Small intestine (tissue), 7 donors: ENCODE data around the gene CFAP100. TPM values are rescaled to one million over a fixed set of nuclear protein-coding genes. Genes with fewer than 3 reads are reported as not detected.

Experiments
- DNase-seq, 2 donors: peaks; one replicate each; pipeline versions ENCODE4 v3.0.0 to v3.0.0-alpha.2; 2013
- FAIRE-seq: peaks from 2 replicates; lab custom pipeline; 2012; peaks lifted over from hg19 to GRCh38; lab: Jason Lieb, UNC
- H3K27ac ChIP-seq, 3 donors: one replicate each; pipeline ENCODE4 v1.5.1; 2013; ENCODE audit warnings: low read length in 2 of 3, mild to moderate bottlenecking in 2 of 3, control low read depth in 1 of 3, inconsistent platforms in 1 of 3, low read depth in 1 of 3, moderate library complexity in 1 of 3
- H3K27me3 ChIP-seq, 3 donors: one replicate each; pipeline ENCODE4 v1.6.1; 2013; ENCODE audit warnings: low read length in 3 of 3, inconsistent platforms in 1 of 3; ENCODE audit not compliant: control insufficient read depth in 3 of 3, insufficient read depth in 3 of 3
- H3K36me3 ChIP-seq, 3 donors: one replicate each; pipeline ENCODE4 v1.6.1; 2013; ENCODE audit warnings: low read length in 3 of 3, inconsistent platforms in 1 of 3, low read depth in 1 of 3, mild to moderate bottlenecking in 1 of 3, moderate library complexity in 1 of 3; ENCODE audit not compliant: control insufficient read depth in 3 of 3, insufficient read depth in 2 of 3
- H3K4me1 ChIP-seq, 3 donors: one replicate each; pipeline ENCODE4 v1.6.1; 2013; ENCODE audit warnings: low read length in 2 of 3, inconsistent platforms in 1 of 3, low read depth in 1 of 3, mild to moderate bottlenecking in 1 of 3, moderate library complexity in 1 of 3; ENCODE audit not compliant: control insufficient read depth in 3 of 3, insufficient read depth in 2 of 3
- H3K4me3 ChIP-seq, 3 donors: one replicate each; pipeline ENCODE4 v1.5.1; 2013; ENCODE audit warnings: low read length in 3 of 3, control low read depth in 1 of 3, inconsistent platforms in 1 of 3, low read depth in 1 of 3, mild to moderate bottlenecking in 1 of 3, moderate library complexity in 1 of 3
- H3K9me3 ChIP-seq, 2 donors: one replicate each; pipeline ENCODE4 v1.6.1; 2013; ENCODE audit warnings: low read depth in 1 of 2, low read length in 1 of 2; ENCODE audit not compliant: control insufficient read depth in 2 of 2, insufficient read depth in 1 of 2
- WGBS, 3 donors: extraction: QIAGEN DNeasy Blood & Tissue Kit; methylation state at CpG; one replicate each; pipeline ENCODE4 v1.1.7; 2013; 5-methylcytosine and 5-hydroxymethylcytosine counted together
- polyA plus RNA-seq, 4 donors: library from polyadenylated mRNA; stranded (reverse) in 3 of 4; unstranded in 1 of 4; fragments of 200-250 nt in 3 of 4; fragments of 120-200 nt in 1 of 4; gene quantifications; one replicate each; pipeline versions ENCODE4 v1.2.1 to v1.2.3, GENCODE V29; 2013
- donor health status: healthy with polysubstance abuse.
- donor health status: control.
- donor health status: control.
- donor health status: Bipolar disorder and iron deficiency.
- donor health status: healthy.

The CFAP100 gene
- polyA plus RNA-seq, 4 donors, result 0.53 TPM; not detected in 3

DNA sequence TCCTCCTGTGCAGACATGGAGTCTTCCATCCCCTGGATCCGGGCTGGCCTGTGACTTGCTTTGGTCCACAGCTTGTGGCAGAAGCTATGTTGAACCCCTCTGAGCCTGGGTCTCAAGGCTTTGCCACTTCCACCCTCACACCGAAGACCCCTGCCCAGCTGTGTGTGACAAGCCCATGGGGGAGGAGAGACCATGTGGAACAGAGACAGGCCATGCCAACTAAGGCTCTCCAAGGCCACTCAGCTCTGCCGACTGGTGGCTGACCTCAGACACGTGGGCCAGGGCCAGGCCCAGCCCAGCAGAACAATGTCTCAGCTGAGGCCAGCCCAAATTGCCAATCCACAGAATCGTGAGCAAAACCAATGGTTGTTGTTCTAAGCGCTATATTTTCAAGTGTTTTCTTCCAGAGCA, 16.4 kb upstream of the CFAP100 start:
- Histone ChIP-seq H3K9me3 (no peaks in the 10 kb centered on the region), H3K4me1 (no peaks in the 10 kb centered on the region), H3K27me3 (peaks cover 0 to 8% (median 0%) of the 10 kb centered on the region in 3 donors), H3K4me3 (no peak overlapping the region), H3K27ac (no peak overlapping the region), H3K36me3 (no peaks in the 10 kb centered on the region)
- no peak for FAIRE-seq
- no peak for DNase-seq
- WGBS, 3 donors, result 58 to 77% (median 73%) methylated on average over 6 of the region's 6 CpGs

- H3K36me3 ChIP-seq, result no peaks in the 10 kb centered on the region
- no peak overlapping the region for H3K27ac ChIP-seq
- WGBS, 3 donors, result 49 to 70% (median 62%) methylated on average over 17 of the region's 17 CpGs
- H3K27me3 ChIP-seq, result peaks cover 0 to 8% (median 0%) of the 10 kb centered on the region in 3 donors
- FAIRE-seq (no peak), DNase-seq (no peak)
- H3K4me3 ChIP-seq, result no peak overlapping the region
- H3K9me3 ChIP-seq, result no peaks in the 10 kb centered on the region
- no peaks in the 10 kb centered on the region for H3K4me1 ChIP-seq
These were observed 14.5 kb upstream of the CFAP100 start for GRCh38 chr3:126380011-126380768.

- no peaks in the 10 kb centered on the region for H3K36me3 ChIP-seq
- no peak overlapping the region for H3K4me3 ChIP-seq
- no peaks in the 10 kb centered on the region for H3K4me1 ChIP-seq
- H3K27ac ChIP-seq, result no peak overlapping the region
- no peak for FAIRE-seq
- H3K9me3 ChIP-seq, result no peaks in the 10 kb centered on the region
- WGBS, 3 donors, result 20 to 44% (median 35%) methylated on average over 2 of the region's 2 CpGs
- peaks cover 0 to 8% (median 0%) of the 10 kb centered on the region in 3 donors for H3K27me3 ChIP-seq
- no peak for DNase-seq
These were observed 12.7 kb upstream of the CFAP100 start for GRCh38 chr3:126381966-126382365.

DNA sequence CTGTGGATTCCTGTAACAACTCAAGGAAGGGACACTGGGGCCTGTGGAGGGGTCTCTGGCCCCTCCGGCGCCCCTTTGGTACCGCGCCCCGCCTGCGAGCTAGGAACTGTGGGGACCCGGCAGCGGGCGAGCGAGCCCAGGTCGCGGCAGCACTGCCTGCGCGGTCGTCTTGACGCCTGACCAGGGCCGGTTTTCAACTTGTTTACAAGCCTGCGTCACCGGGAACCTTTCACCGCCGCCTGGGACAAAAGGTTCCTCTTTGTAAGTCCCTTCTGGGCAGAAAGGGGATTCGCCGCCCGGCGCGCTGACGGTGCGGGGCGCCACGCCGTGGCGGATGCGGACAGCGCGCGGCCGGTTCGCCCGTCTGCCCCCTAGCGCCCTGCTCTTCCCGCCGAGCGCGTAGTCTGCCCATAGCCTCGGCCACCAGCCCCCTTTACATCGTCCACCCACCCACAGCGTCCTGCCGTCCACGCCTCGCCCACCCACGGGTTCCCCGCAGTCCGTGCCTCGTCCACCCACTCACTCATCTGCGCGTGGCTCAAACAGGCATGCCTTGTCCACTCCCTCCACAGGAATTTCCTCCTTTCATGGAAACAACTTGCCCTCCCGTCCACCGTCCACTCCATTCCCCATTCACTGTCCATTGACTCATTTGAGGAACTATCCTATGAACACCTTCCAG, 5.5 kb upstream of the CFAP100 start:
- Histone ChIP-seq H3K27me3 (peaks cover 3 to 28% (median 5%) of the 10 kb centered on the region in 3 donors), H3K36me3 (no peaks in the 10 kb centered on the region), H3K4me1 (peaks cover 0 to 4% (median 0%) of the 10 kb centered on the region in 3 donors), H3K4me3 (peak overlapping the region in 1 of 3 donors; percentile 48), H3K9me3 (no peaks in the 10 kb centered on the region), H3K27ac (peak overlapping the region in 1 of 3 donors; percentile 59)
- FAIRE-seq, result no peak
- peak; percentile 79 to 89 for DNase-seq
- 2 to 3% (median 2%) methylated on average over 56 to 58 of the region's 58 CpGs for WGBS, 3 donors

- 58 to 65% (median 59%) methylated on average over 17 of the region's 17 CpGs for WGBS, 3 donors
- Histone ChIP-seq H3K27me3 (peaks cover 3 to 31% (median 7%) of the 10 kb centered on the region in 3 donors), H3K9me3 (no peaks in the 10 kb centered on the region), H3K4me1 (peaks cover 0 to 4% (median 0%) of the 10 kb centered on the region in 3 donors), H3K27ac (no peak overlapping the region), H3K36me3 (no peaks in the 10 kb centered on the region), H3K4me3 (no peak overlapping the region)
- no peak for DNase-seq
- FAIRE-seq, result no peak
These were observed 4.9 kb upstream of the CFAP100 start for GRCh38 chr3:126389794-126390146.

GRCh38 chr3:126390201-126390600, 4.5 kb upstream of the CFAP100 start:
- Histone ChIP-seq H3K27ac (no peak overlapping the region), H3K4me1 (peaks cover 0 to 4% (median 0%) of the 10 kb centered on the region in 3 donors), H3K36me3 (no peaks in the 10 kb centered on the region), H3K4me3 (no peak overlapping the region), H3K27me3 (peaks cover 3 to 34% (median 11%) of the 10 kb centered on the region in 3 donors), H3K9me3 (no peaks in the 10 kb centered on the region)
- DNase-seq, result no peak
- no peak for FAIRE-seq
- WGBS, 3 donors, result 87 to 92% (median 91%) methylated on average over 15 of the region's 15 CpGs

- no peak for DNase-seq
- 48 to 73% (median 58%) methylated on average over 4 of the region's 4 CpGs for WGBS, 3 donors
- H3K36me3 ChIP-seq, result no peaks in the 10 kb centered on the region
- no peak overlapping the region for H3K27ac ChIP-seq
- no peaks in the 10 kb centered on the region for H3K9me3 ChIP-seq
- H3K27me3 ChIP-seq, result peaks cover 3 to 39% (median 11%) of the 10 kb centered on the region in 3 donors
- H3K4me1 ChIP-seq, result peaks cover 0 to 4% (median 0%) of the 10 kb centered on the region in 3 donors
- no peak for FAIRE-seq
- H3K4me3 ChIP-seq, result no peak overlapping the region
These were observed 4.0 kb upstream of the CFAP100 start for GRCh38 chr3:126390751-126391150.

DNA sequence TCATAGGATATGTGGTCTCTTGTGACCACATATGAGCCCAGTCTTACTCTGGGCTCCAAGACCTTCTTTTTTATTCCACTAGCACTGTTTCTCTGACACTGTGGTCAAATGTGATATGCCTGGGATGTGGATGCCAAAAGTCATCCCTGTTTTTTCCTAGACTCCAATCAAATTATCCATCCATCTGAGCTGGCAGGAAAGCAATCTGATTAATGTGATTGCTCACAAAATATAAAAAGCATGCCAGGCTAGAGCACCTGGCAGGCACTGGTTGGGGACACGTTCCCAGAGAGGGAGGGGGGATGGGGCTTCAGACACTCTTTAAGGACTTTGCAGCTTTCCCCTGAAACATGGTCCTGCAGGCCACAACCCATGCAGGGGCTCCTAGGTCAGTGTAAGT, 3.1 kb upstream of the CFAP100 start:
- Histone ChIP-seq H3K27me3 (peaks cover 3 to 44% (median 11%) of the 10 kb centered on the region in 3 donors), H3K9me3 (no peaks in the 10 kb centered on the region), H3K36me3 (no peaks in the 10 kb centered on the region), H3K27ac (no peak overlapping the region), H3K4me3 (no peak overlapping the region), H3K4me1 (peaks cover 0 to 4% (median 0%) of the 10 kb centered on the region in 3 donors)
- DNase-seq, result no peak
- WGBS, 3 donors, result 8 to 40% (median 31%) methylated on average over 1 of the region's 1 CpG
- FAIRE-seq, result no peak
